Uterus (tissue), 2 donors: ENCODE data around the gene SOCS1.

Experiments
- POLR2A ChIP-seq, 2 donors: fragments of 450-650 bp; IDR thresholded peaks; one replicate each; pipeline ENCODE4 v1.6.1; 2016; ENCODE audit warnings: antibody characterized with exemption in 2 of 2, mild to moderate bottlenecking in 1 of 2, moderate library complexity in 1 of 2
- TF ChIP-seq, protein P1 (sequence below), 4 experiments: fragments of 200-600 bp in 2 of 4; fragments of 450-650 bp in 2 of 4; sonication (generic) in 2 of 4; IDR thresholded peaks; one replicate each; pipeline ENCODE4 v1.5.1; 2016 to 2019; ENCODE audit warnings: antibody characterized with exemption in 4 of 4, mild to moderate bottlenecking in 2 of 4, moderate library complexity in 1 of 4

DNA sequence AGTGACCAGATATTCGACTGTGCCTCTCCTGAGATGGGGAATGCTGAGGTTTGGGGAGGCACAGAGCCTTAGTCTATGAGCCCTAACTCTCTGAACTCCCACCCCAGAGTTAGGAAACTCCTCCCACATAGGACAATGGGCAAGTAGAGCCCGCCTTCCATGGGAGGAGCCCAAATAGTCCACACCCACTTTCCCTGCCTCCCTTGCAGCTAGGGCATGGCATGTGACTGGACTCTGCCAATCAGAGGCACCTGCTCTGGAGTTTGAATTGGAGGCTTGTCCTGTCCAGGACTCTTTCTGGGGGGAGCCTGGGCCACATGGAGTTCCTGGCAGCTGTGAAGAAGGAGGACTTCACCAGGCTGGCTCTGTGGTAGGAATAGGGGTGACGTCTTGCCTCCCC, 48.4 kb downstream of the SOCS1 start:
- TF ChIP-seq, protein P1, sequence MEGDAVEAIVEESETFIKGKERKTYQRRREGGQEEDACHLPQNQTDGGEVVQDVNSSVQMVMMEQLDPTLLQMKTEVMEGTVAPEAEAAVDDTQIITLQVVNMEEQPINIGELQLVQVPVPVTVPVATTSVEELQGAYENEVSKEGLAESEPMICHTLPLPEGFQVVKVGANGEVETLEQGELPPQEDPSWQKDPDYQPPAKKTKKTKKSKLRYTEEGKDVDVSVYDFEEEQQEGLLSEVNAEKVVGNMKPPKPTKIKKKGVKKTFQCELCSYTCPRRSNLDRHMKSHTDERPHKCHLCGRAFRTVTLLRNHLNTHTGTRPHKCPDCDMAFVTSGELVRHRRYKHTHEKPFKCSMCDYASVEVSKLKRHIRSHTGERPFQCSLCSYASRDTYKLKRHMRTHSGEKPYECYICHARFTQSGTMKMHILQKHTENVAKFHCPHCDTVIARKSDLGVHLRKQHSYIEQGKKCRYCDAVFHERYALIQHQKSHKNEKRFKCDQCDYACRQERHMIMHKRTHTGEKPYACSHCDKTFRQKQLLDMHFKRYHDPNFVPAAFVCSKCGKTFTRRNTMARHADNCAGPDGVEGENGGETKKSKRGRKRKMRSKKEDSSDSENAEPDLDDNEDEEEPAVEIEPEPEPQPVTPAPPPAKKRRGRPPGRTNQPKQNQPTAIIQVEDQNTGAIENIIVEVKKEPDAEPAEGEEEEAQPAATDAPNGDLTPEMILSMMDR (IDR thresholded peaks at IDR 0.05) = no peak
- no peak for TF ChIP-seq POLR2A (IDR thresholded peaks at IDR 0.05)
